Renal pelvis (tissue), 3 donors: Measurements from ENCODE around the gene CLDND1. TPM values are rescaled to one million over a fixed set of nuclear protein-coding genes. Genes with fewer than 3 reads are reported as not detected.

ENCODE experiments used
- polyA plus RNA-seq, 3 donors: library from polyadenylated mRNA; unstranded; fragments of 120-200 nt; gene quantifications; one replicate each; pipeline ENCODE4 v1.2.1, GENCODE V29; 2013; ENCODE audit not compliant: insufficient read length in 3 of 3

The CLDND1 gene
- polyA plus RNA-seq, 3 donors: 144 to 163 (median 148) TPM

Other genes with a start within 250 kb of the CLDND1 start
- gene OR5H2, start 240.4 kb downstream of the CLDND1 start, polyA plus RNA-seq: not detected
- gene OR5K4, start 169.0 kb downstream of the CLDND1 start, polyA plus RNA-seq: not detected
- gene OR5K3, start 132.2 kb downstream of the CLDND1 start, polyA plus RNA-seq: not detected
- gene OR5K1, start 59.7 kb downstream of the CLDND1 start, polyA plus RNA-seq: not detected
- under 1 TPM; 0.14 to 0.81 (median 0.41) TPM for gene OR5K2, start 25.2 kb downstream of the CLDND1 start, polyA plus RNA-seq
- not detected for gene GPR15, start 9.1 kb upstream of the CLDND1 start, polyA plus RNA-seq
- gene CPOX, start 70.7 kb upstream of the CLDND1 start, polyA plus RNA-seq: 10 to 100 TPM; 21.4 to 23.9 (median 23.3) TPM
- 10 to 100 TPM; 50.6 to 81.7 (median 81.5) TPM for gene ST3GAL6, start 240.4 kb upstream of the CLDND1 start, polyA plus RNA-seq